Stimulated activated CD8-positive, alpha-beta memory T cell treated with anti-CD3 and anti-CD28 coated beads, Interleukin-7, amount 100 ng/mL, for 24 hours (primary cell): ENCODE data around the gene TAAR9.

ENCODE experiments used
- DNase-seq: peaks from one replicate; pipeline ENCODE4 v3.0.0-alpha.2; 2020; ENCODE audit warnings: low read depth

TAAR9 gene

GRCh38 chr6:132537977-132538376 lies at the start of gene TAAR9:
TSS of gene TAAR9 (plus strand) at chr6:132538277. CDS start at chr6:132538290, 13 bp downstream.
- DNase-seq, result no peak

- DNase-seq, result no peak
Measured at GRCh38 chr6:132489376-132489775, 48.7 kb upstream of the TAAR9 start.

GRCh38 chr6:132490024-132490423 lies 48.1 kb upstream of the TAAR9 start:
- DNase-seq, result no peak

- DNase-seq, result no peak
Measured at GRCh38 chr6:132490478-132491204, 47.4 kb upstream of the TAAR9 start.

- DNase-seq, result no peak
Measured at GRCh38 chr6:132491303-132491702, 46.8 kb upstream of the TAAR9 start.

- no peak for DNase-seq
Measured at GRCh38 chr6:132491881-132492280, 46.2 kb upstream of the TAAR9 start.

- no peak for DNase-seq
Measured at GRCh38 chr6:132494954-132495353, 43.1 kb upstream of the TAAR9 start.

GRCh38 chr6:132495604-132496079 lies 42.4 kb upstream of the TAAR9 start:
- no peak for DNase-seq

GRCh38 chr6:132496519-132497180 lies 41.4 kb upstream of the TAAR9 start:
- no peak for DNase-seq

- DNase-seq, result no peak
Measured at GRCh38 chr6:132498638-132499037, 39.4 kb upstream of the TAAR9 start.

GRCh38 chr6:132499757-132500156 lies 38.3 kb upstream of the TAAR9 start:
- DNase-seq, result no peak

GRCh38 chr6:132504757-132505156 lies 33.3 kb upstream of the TAAR9 start:
- no peak for DNase-seq

GRCh38 chr6:132505158-132505557 lies 32.9 kb upstream of the TAAR9 start:
- no peak for DNase-seq

GRCh38 chr6:132506461-132506860 lies 31.6 kb upstream of the TAAR9 start:
- no peak for DNase-seq

- no peak for DNase-seq
Measured at GRCh38 chr6:132506869-132507808, 30.9 kb upstream of the TAAR9 start.

GRCh38 chr6:132511210-132511830 lies 26.8 kb upstream of the TAAR9 start:
- no peak for DNase-seq

- DNase-seq, result no peak
Measured at GRCh38 chr6:132511831-132512220, 26.3 kb upstream of the TAAR9 start.

GRCh38 chr6:132512342-132512637 lies 25.8 kb upstream of the TAAR9 start:
- DNase-seq, result no peak

- peak; percentile 77 for DNase-seq
Measured at GRCh38 chr6:132512638-132513632, 25.1 kb upstream of the TAAR9 start, which contains the start of gene STX7. TSS of gene STX7 (minus strand) at chr6:132513116. CDS start at chr6:132503530, 9,586 bp downstream.

GRCh38 chr6:132513831-132514545 lies 24.1 kb upstream of the TAAR9 start:
- no peak for DNase-seq
